ENCODE data around the gene CHST8.

CHST8 gene

DNA sequence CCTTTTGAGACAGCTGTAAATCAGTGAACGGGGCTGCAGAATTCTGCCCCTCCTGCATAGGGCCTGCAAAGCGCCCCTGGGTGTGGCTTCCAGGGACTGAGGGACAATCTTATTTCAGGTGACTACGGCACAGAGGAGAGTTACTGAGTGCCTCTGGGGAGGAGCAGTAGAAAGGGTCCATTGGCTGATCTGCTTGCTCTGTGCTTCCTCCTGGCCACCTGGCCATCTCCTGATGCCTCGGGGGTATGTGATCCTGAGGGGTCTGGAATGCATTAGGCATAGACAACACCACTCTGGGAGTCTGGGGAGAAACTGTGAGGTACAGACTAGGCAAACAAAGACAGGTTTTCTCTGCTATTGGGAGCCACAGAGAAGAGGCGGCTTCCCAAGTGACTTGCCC, 177.7 kb downstream of the CHST8 start:
- DNase-seq = no peak

DNA sequence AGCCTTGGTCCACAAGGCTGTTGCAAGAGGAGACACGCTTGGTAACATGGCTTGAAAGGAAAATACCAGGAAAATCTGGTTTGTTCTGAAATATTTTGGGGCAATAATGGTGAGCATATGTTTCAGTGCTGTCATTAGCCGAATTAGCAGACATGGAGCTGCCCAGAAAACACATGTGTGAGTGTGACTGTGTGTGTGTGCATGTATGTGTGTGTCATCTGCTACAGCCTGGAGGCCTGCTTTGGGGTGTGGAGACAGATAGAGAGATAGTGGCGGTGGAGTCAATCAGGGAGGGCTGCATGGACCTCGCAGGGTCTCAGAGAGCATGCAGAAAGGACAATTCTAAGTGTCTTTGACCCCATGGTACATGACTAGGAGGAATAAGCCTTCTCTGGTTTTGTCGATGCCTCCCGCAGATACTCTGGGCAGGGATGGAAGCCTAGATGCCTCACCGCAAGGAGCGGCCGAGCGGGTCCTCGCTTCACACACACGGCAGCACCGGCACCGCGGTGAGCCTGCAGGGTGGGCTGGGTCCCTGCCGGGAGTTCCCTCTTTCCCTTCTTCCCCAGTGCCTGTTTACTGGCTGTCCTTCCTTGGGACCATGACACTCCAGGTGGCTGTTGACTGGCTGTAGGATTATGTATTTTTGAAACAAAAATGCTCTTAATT, 178.4 kb downstream of the CHST8 start:
- no peak for DNase-seq

DNA sequence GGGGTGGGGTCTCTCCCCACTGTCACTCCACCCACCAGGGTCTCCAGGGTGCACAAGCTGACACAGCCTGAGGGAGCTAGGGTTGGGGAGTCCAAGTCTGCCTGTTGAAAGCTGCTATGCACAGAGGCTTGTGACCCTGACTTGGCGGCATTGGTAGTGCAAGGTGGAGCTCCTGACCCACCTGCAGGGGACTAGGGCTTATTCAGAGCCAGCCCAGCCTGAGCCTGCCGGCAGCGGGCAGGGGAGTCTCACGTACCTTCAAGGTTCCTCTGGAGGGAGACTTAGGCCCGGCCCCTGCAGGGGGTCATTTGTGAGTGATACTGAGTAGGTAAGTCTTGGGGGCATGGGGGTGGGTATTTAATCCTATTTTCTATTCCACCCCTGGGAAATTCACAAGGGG, 179.7 kb downstream of the CHST8 start:
- DNase-seq = no peak

GRCh38 chr19:33802001-33802400, 180.2 kb downstream of the CHST8 start:
- DNase-seq = no peak

DNA sequence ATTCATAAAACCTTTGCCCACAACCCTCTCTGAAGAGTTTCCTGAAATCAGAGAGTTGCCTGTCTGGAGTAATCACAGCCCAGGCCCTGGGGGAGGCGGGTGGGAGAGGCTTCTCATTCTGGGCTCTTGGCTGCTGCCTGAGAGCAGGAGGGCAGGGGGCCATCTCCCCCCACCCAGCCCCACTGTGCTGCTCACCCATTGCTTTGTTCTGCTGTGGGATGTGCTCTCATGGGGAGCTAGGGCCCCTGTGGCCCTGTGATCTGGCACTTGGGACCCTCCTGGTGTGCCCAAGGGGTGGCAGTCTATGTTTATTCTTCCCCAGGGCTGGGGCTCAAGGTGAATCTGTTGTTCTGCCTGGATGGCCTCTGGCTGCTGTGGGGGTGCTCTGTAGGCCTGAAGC, 181.0 kb downstream of the CHST8 start:
- no peak for DNase-seq

DNA sequence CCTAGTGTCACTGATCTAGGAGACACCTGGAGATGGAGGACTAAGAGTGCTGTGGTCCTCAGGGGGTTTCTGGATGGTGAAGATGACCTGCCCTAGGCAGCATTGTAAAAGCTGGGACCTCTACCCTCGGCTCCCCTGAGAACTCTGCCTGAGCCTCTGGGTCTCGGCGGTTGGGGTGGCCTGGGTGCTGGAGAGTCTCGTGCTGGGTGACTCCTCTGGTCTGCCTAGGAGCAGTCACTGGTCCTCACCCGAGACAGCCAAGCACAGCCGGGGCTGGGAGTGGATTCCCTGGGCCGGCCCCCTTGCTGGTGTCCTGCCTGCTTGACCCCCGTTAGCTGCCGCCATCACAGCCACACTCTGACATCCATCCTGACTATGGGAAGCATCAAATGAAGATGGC, 181.6 kb downstream of the CHST8 start:
- DNase-seq = no peak

DNA sequence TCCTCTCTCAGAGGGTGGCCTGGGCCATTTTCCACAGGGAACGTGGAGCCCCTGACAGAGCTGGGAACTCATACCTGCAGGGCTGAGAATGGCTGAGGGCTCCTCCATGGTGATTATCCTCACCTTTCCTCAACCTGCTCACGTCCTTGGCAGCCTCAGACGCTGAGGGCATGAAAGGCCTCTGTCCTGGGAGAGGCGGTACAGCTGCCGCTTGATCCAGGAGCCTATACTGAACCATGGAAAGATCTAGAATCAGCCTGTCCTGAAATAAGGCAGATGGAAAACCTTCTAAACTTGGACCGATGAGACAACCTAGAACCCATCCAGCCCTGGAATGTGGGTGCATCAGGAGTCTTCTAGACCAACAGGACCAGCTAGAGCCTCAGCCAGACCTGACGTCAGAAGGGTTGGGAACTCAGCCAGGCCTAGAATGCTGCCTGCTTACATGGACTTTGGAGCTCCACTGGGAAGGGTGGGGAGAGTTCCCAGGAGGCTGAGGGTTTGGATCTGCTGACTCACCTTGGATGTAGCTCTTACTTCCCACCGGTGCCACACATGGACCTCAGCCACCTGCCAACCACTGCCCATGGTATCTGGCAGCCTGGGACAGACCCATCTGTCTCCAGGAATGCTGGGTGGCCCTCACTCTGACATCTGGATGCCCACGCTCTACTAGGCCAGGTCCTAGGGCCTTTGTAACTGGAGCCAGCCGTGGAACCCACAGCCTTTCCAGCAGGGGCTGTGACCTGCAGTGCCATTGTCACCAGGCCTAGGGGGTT, 182.5 kb downstream of the CHST8 start:
- no peak for DNase-seq

DNA sequence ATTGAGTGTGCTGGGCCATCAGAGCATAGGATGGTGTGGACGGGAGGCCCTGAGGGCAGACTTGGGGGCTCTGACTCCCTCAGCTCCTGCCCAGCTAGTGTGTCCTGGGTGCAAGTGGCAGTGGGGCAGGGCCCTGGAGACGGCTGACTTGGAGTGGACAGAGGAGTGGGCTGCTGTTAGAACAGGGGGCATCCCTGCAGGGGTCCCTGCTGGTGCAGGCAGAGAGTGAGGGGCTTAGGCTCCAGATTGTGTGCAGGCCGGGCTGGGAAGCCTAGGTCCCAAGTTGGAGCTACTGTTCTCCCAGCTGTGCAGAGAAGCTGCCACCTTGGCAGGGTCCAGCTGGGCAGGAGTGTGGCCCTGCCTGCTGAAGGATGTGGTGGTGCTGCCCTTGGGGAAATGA, 183.6 kb downstream of the CHST8 start:
- DNase-seq = no peak

DNA sequence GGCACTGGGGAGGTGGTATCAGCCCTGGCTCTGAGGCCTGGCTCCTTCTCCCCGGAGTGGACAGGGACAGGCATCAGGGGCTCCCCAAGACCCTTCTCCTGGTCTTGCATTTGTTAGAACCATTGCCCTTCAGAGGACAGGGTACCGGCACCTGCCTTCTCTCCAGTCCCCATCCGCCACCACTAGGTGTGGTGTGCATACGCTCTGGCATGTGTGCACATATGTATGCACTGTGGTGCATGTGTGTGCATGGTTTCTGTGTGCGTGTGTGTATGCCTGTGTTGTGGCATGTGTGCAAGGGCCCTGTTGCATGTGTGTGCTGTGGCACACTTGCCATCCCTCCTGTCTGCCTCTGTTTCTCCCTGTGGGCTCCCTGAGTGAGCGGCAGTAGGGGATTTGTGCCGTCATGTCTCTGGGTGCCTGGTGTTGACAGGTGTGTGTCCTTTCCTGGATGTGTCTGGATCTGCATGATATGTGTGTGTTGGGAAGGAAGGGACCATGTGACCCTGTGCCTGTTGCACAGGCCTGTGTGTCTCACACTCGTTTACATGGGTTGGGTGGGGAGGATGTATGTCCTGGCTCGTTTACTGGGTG, 184.2 kb downstream of the CHST8 start:
- DNase-seq = no peak

DNA sequence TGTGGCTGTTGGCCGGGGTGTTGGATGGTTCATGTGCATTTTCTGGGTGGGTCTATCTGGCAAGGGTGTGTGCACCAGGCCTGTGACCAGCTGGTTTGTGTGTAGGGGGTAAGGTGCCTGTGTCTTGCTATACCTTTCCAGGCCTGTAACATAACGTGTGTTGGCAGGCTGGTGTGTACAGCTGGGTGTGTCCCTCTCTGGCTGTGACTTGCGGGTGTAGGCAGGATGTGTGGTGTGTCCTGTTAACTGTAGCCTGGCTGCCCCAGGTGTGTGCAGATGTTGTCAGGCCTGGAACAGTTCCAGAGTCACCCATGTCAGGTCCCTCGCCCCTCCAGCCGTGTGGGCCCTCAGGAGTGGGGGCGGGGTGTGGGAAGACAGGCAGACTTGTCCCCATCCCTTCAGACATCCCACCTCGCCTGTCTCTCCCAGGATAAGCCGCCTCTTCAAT, 184.7 kb downstream of the CHST8 start:
- DNase-seq = no peak

DNA sequence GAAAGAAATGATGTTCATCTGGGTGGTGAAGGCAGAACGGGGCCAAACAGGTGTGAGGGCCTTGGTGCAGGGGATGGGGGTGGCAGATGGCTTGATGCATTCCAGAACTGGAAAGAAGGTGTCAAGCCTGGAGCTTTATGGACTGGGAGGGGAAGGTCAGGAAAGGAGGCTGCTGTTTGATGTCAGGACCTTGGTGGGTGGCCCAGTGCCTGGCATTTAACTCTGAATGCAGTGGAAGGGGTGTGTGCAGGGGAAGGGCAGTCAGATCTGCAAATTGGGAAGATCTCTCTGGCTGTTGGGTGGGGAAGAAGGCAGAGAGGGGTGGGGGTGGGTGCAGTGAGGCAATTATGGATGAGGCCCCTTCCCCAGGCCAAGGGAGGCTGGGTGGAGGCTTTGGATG, 186.6 kb downstream of the CHST8 start:
- DNase-seq = no peak

DNA sequence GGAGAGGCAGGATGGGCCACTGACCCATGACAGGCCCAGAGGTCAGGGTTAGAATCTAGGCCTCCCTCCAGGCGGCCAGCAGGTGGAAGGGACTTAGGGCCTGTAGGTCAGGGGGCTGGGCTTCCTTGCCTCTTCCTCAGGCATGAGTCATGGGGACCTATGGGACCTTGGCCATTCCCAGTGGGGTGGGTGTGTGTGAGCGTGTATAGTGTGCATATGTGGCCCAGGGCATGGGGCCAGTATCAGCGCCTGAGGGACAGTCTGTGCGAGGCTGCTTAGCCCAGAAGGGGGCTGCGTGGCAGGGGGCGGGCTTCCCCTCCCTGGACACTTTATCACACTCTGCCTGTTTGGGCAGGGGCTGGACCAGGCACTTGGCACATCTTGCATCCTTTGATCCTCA, 188.2 kb downstream of the CHST8 start:
- DNase-seq = no peak

- no peak for DNase-seq
Observed at GRCh38 chr19:33810821-33811220, 189.1 kb downstream of the CHST8 start.

- DNase-seq = no peak
Observed at GRCh38 chr19:33811246-33811645, 189.5 kb downstream of the CHST8 start.

DNA sequence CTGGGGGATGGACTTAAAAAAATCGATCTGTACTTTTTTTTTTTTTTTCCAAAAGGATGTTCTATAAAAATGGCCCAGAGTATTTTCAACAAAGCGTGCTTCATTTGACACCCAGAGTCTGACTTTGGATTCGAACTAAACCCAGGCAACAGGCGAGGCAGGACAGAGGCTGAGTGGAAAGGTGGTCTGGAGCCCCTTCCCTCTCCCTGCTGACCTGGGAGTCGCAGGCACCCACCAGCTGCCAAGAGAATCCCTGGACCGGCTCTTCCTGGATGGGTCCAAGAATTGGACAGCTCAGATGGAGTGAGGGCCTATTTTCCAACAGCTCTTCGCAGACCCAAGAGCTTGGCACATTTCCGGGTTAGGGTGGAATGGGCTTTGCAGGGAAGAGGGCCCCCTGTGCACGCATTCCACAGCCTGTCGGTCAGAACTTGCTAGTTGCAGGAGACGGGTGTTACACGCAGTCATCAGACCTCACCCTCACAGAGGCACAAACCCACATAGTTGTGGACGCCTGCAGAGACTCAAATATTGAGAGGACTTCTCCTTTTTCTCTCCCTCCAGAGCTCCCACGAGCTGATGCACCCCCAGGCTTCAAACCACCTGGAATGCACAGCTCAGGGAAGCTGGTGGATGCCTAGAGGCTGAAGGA, 190.1 kb downstream of the CHST8 start:
- DNase-seq = no peak

- DNase-seq = no peak
Observed at GRCh38 chr19:33812388-33813330, 190.9 kb downstream of the CHST8 start.

- DNase-seq = no peak
Observed at GRCh38 chr19:33813391-33814101, 191.8 kb downstream of the CHST8 start.

- no peak for DNase-seq
Observed at GRCh38 chr19:33814181-33815165, 192.7 kb downstream of the CHST8 start.

- no peak for DNase-seq
Observed at GRCh38 chr19:33815380-33816340, 193.9 kb downstream of the CHST8 start.
